Gastroesophageal sphincter (tissue), 4 donors: ENCODE results near the gene SYK. TPM values are rescaled to one million over a fixed set of nuclear protein-coding genes. Genes with fewer than 3 reads are reported as not detected.

ENCODE experiments used
- ATAC-seq: fragments of 150-250 bp; one replicate; pipeline ENCODE4 v1.9.1; 2016; ENCODE audit warnings: mild to moderate bottlenecking, moderate library complexity
- H3K27ac ChIP-seq, 4 donors: fragments of 200-600 bp; sonication (generic) in 3 of 4; 1 replicate in 3 of 4; 2 replicates in 1 of 4; pipeline ENCODE4 v1.5.1; 2016 to 2019
- H3K27me3 ChIP-seq: fragments of 200-600 bp; sonication (generic); one replicate; pipeline ENCODE4 v1.5.1; 2019
- H3K36me3 ChIP-seq, 2 donors: fragments of 200-600 bp; sonication (generic); one replicate each; pipeline ENCODE4 v1.5.1; 2019; ENCODE audit warnings: control low read depth in 1 of 2
- H3K4me1 ChIP-seq, 3 donors: fragments of 200-600 bp; sonication (generic); 1 replicate in 2 of 3; 2 replicates in 1 of 3; pipeline ENCODE4 v1.5.1; 2016 to 2019; ENCODE audit warnings: control low read depth in 2 of 3
- H3K4me3 ChIP-seq, 2 donors: fragments of 200-600 bp; sonication (generic); one replicate each; pipeline ENCODE4 v1.5.1; 2019; ENCODE audit warnings: mild to moderate bottlenecking in 1 of 2, moderate library complexity in 1 of 2
- H3K9me3 ChIP-seq, 3 donors: fragments of 200-600 bp; sonication (generic); one replicate each; pipeline ENCODE4 v1.5.1; 2017 to 2019; ENCODE audit warnings: control low read depth in 2 of 3
- CTCF ChIP-seq, 4 experiments: fragments of 200-600 bp in 2 of 4; fragments of 450-650 bp in 2 of 4; sonication (generic) in 1 of 4; IDR thresholded peaks; one replicate each; pipeline ENCODE4 v1.5.1; 2017 to 2019; ENCODE audit warnings: antibody characterized with exemption in 4 of 4, mild to moderate bottlenecking in 2 of 4, moderate library complexity in 2 of 4
- EP300 ChIP-seq: sonication (generic); formaldehyde crosslinking; IDR thresholded peaks from one replicate; pipeline ENCODE4 v1.6.1; 2017; ENCODE audit warnings: antibody characterized with exemption, mild to moderate bottlenecking
- POLR2A ChIP-seq, 2 donors: fragments of 450-650 bp; IDR thresholded peaks; one replicate each; pipeline ENCODE4 v1.6.1; 2017; ENCODE audit warnings: antibody characterized with exemption in 2 of 2, mild to moderate bottlenecking in 2 of 2, moderate library complexity in 1 of 2
- POLR2AphosphoS5 ChIP-seq: sonication (generic); formaldehyde crosslinking; IDR thresholded peaks from one replicate; pipeline ENCODE4 v1.6.1; 2017; ENCODE audit warnings: antibody characterized with exemption
- WGBS, 2 donors: methylation state at CpG; one replicate each; pipeline ENCODE4 v1.1.5; 2018; ENCODE audit warnings: low coverage in 1 of 2; 5-methylcytosine and 5-hydroxymethylcytosine counted together
- total RNA-seq, 4 donors: library from RNA; depleted of rRNA; stranded (reverse); fragments of >200 nt; gene quantifications; one replicate each; pipeline ENCODE4 v1.1.0, GENCODE V29; 2016

Gene SYK
- total RNA-seq, 4 donors from 2014 or later, result 4.0 to 15.3 (median 10.4) TPM

- Histone ChIP-seq H3K27me3 (no peaks in the 10 kb centered on the region), H3K9me3 (peaks cover 0 to 22% (median 0%) of the 10 kb centered on the region in 3 donors), H3K36me3 (no peaks in the 10 kb centered on the region), H3K4me1 (no peaks in the 10 kb centered on the region), H3K4me3 (no peak overlapping the region), H3K27ac (no peak overlapping the region)
- no peak for ATAC-seq
- 64 to 80% methylated on average over 1 to 7 of the region's 7 CpGs for WGBS, 2 donors
- no peak for TF ChIP-seq POLR2AphosphoS5
- no peak for TF ChIP-seq POLR2A (IDR thresholded peaks at IDR 0.05)
Measured at GRCh38 chr9:90942555-90942954, 140.9 kb downstream of the SYK start.

- Histone ChIP-seq H3K4me3 (no peak overlapping the region), H3K27me3 (no peaks in the 10 kb centered on the region), H3K27ac (no peak overlapping the region), H3K9me3 (peaks cover 0 to 22% (median 0%) of the 10 kb centered on the region in 3 donors), H3K36me3 (no peaks in the 10 kb centered on the region), H3K4me1 (no peaks in the 10 kb centered on the region)
- TF ChIP-seq POLR2A (IDR thresholded peaks at IDR 0.05) (no peak), POLR2AphosphoS5 (no peak), CTCF (IDR thresholded peaks at IDR 0.05) (no peak), EP300 (no peak)
- 76 to 77% methylated on average over 4 to 6 of the region's 7 CpGs for WGBS, 2 donors
- no peak for ATAC-seq
Measured at GRCh38 chr9:90943341-90943740, 141.7 kb downstream of the SYK start.

DNA sequence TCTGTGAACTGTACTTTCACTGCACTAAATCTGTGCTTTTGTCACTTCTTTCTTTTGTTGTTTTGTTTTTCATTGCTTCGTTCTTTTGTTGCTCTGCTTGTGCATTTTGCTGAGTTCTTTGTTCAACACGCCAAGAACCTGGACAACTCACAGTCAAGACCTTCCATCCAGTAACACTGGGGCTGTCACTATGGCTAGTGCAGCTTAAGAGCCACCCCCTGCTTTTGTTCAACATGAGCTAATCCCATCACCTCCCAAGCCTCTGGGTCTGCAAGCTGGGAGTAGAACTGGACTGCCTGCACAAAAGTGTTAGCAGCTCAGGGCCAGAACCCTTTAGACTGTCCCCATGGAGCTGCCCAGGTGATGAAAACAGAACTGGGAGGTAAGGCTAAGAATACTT lies 143.7 kb downstream of the SYK start:
- no peaks in the 10 kb centered on the region for H3K4me1 ChIP-seq
- H3K9me3 ChIP-seq, result peaks cover 0 to 15% (median 0%) of the 10 kb centered on the region in 3 donors
- no peak for TF ChIP-seq CTCF (IDR thresholded peaks at IDR 0.05)
- TF ChIP-seq POLR2A (IDR thresholded peaks at IDR 0.05), result no peak
- no peak for TF ChIP-seq POLR2AphosphoS5
- TF ChIP-seq EP300, result no peak
- H3K36me3 ChIP-seq, result no peaks in the 10 kb centered on the region
- no peak overlapping the region for H3K4me3 ChIP-seq
- H3K27ac ChIP-seq, result no peak overlapping the region
- no peak for ATAC-seq
- no peaks in the 10 kb centered on the region for H3K27me3 ChIP-seq
- WGBS, 2 donors, result 85% methylated on average over 2 of the region's 2 CpGs; no CpG with 5 or more reads in 1 of the 2 donors

DNA sequence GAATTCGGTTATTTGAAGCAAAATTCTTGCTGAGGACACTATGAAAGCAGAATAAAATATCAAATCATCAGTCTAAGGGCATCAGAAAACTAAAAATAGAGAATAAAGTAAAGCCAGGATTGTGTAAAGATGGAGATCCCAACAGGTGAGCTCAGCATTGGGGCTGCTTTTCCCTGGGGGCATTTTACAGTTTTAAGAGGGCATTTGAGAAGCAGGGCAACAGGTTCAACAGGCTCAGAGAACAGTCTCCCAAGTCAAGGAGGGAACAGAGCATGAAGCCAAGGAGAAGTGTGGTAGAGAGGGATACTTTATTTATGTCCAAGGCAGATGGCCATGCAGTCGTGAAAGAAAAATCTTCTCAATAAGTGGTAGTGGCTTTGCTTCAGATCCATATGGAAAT lies 145.4 kb downstream of the SYK start:
- no peak for ATAC-seq
- H3K27me3 ChIP-seq, result no peaks in the 10 kb centered on the region
- H3K4me1 ChIP-seq, result no peaks in the 10 kb centered on the region
- WGBS, 2 donors, result 57 to 77% methylated on average over 2 of the region's 2 CpGs
- no peak overlapping the region for H3K4me3 ChIP-seq
- H3K27ac ChIP-seq, result no peak overlapping the region
- no peaks in the 10 kb centered on the region for H3K9me3 ChIP-seq
- TF ChIP-seq POLR2AphosphoS5 (no peak), CTCF (IDR thresholded peaks at IDR 0.05) (no peak), POLR2A (IDR thresholded peaks at IDR 0.05) (no peak), EP300 (no peak)
- H3K36me3 ChIP-seq, result no peaks in the 10 kb centered on the region

Other genes with a start within 250 kb of the SYK start
- gene DIRAS2, start 159.0 kb upstream of the SYK start, total RNA-seq, result not detected